SHP77 treated with DMSO at 0.1 percent for 48 hours (cell line): ENCODE measurements around the gene SOX4.

Experiments used
- DNase-seq: peaks from one replicate; lab custom pipeline; 2025; lab: John Stamatoyannopoulos, UW

Gene SOX4

GRCh38 chr6:21613809-21614208 is 20.3 kb downstream of the SOX4 start:
- no peak for DNase-seq

DNA sequence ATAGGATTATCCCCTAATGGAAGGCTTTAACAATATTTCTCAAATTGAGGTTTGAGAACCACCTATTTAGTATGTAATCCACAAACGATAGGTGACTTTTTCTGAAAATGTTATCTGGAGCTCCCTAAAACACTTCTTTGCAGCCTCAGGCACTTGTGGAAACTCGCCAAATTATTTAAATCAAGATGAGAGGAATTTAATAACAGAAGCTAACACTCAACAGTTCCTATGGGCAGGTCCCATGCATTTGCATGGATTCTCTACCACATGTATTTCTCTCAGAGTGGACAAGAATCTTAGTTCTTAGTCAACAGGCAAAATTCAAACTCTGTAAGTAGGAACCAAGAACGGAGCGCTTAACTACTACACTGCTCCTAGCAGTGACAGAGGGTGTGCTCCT is 20.7 kb downstream of the SOX4 start:
- no peak for DNase-seq

DNA sequence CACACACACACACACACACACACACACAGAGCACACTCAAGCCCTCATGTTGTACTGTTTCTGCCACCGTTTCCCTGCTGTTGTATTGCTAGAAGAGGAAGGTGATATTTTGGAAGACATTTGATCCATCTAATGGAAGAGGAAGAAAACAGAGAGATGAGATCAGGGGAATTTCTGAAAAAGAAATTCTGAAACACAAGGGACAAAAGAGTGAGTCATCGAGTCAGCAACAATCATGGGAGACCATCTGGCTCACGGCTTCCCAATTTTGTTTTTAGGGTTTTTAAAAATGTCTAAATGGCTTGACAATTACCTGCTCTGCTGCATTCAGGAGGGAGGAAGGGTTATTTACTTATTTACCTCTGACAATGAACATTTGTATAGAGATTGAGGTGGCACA is 22.0 kb downstream of the SOX4 start:
- no peak for DNase-seq

- DNase-seq, result no peak
Measured at GRCh38 chr6:21616005-21616404, 22.5 kb downstream of the SOX4 start.

DNA sequence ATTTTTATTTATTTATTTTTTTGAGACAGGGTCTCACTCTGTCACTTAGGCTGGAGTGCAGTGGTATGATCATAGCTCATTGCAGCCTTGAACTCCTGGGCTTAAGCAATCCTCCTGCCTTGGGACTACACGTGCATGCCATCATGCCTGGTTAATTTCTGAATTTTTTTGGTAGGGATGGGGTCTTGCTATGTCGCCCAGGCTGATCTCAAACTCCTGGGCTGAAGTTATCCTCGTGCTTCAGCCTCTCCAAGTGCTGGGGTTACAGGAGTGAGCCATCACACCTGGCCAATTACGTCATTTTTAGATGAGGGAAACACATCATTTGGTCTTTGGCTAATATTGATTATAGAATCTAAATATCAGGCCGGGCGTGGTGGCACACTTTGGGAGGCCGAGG is 32.1 kb downstream of the SOX4 start:
- DNase-seq, result no peak

DNA sequence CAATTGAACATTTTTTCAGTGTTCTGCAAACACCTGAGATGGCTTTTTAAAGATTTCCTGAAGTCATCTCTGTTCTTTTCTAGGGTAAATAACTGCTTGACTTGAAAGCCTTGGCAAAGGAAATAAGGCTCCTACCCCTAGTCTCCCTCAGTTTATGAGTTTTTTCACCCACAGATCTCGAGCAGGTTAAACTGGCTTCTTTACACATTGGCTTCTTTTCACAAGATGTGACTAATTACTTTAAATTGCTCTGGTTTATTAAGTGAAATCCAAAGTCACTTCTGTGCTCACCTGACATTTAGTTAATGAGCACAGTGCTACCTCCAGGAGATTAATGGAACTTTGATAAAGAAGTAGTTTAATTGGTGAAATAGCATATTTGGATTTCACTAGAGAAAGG is 33.2 kb downstream of the SOX4 start:
- DNase-seq, result no peak

DNA sequence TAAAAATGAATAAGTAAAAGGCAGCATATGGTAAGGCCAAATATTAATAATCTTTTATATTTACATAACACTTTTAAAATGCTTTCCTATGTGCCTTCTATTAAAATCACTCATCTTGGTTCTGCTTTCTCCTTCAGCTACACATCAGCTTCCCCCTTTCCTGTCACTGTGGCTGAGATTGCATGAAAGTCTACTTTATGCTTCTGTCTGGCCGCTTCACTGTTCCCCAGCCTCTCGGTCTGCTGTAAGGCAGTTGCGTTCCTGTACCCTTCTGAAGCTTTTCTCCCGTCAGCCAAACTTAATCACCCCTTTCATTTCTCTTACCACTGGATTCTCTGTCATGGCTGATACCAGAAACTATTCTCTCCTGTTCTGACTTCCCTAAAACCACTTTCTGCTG is 34.6 kb downstream of the SOX4 start:
- no peak for DNase-seq

DNA sequence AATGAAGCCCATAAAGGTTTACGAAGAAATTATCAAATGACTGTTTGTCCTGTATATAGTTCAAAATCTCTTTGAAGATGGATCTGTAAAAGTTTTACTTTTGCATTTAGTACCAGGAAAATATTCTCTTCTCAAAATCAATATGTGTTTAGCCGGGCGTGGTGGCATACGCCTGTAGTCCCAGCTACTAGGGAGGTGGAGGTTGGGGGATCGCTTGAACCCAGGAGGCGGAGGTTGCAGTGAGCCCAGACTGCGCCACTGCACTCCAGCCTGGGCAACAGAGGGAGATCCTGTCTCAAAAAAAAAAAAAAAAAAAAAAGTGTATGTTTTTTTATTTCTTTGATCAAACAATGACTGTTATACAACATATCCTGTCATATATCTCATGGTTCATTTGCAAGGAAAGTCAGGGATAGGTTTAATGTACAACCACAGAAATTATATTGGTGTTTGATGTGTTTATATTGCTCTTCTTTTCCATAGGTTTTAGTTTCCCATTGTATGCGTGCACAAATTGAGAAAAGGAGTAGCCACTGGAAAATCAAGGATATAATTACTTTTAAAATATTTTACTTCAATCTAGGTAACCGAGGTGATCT is 40.1 kb downstream of the SOX4 start:
- no peak for DNase-seq

DNA sequence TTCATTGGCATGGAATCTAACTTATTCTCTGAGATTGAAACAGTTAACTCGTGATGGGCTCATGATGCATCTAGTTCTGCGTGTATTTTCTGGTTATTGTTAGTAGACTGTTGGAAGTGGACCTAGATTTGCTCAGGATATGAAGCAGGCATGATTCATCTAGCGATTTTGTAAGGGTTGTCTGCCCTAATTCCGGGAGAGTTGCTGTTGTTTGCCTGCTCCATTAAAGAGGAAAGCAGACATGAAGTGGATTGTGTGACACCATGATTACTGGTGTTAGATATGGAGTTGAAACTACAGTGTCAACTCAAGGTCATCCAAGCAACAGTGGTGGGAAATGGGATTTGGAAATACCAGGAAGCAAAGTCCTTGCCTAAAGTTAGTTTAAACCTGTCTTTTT is 41.0 kb downstream of the SOX4 start:
- no peak for DNase-seq

DNA sequence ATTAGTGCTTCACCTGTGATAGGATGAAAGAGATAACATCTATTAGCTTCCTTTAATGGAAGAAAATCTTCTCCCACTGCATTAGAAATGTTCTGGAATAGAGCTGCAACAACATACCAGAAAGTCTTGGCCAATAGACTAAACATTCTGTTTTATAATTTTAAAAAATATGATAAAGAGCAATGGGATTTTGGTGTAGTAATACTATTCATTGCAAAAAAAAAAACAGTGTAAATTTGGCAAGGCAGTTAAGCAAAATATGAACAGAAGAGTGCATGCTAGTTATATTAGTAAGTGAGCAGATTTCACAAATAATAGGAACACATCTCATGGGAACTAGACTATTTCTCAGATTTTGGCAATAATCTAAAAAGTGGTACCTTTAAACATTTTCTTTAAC is 43.3 kb downstream of the SOX4 start:
- no peak for DNase-seq

DNA sequence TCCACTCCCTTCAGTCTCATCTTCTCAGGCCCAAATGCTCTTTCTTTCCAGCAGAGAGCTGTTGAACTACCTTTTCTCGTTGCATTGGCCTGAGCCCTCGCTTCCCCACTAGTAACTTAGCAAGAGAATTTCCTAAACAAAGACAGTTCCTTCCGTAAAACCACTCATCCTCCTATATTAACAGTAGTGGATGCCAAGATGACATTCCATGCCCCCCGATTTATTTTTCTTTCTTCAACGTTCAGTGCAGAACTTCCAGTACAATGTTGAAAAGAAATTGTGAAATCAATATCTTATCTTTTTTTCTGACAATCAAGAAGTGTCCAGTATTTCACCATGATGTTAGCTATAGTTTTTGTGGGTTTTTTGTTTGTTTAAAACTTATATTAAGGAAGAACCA is 45.8 kb downstream of the SOX4 start:
- no peak for DNase-seq
